ENCODE data around the gene PCDHGA11.
"Not testable (repeated sequence)": the region's sequence is repeated elsewhere in the genome, so short reads cannot be mapped to it uniquely, and the experiment has no call there.

The PCDHGA11 gene

GRCh38 chr5:141399555-141400258 is 21.1 kb upstream of the PCDHGA11 start:
- no peak for DNase-seq

- peak; percentile 11 to 36 for DNase-seq
Observed at GRCh38 chr5:141402553-141403243, 18.2 kb upstream of the PCDHGA11 start, which contains the start of gene PCDHGA9. TSS of gene PCDHGA9 (plus strand) at chr5:141402778. CDS start at chr5:141402953, 175 bp downstream.

GRCh38 chr5:141403387-141403786 is 17.5 kb upstream of the PCDHGA11 start:
- no peak for DNase-seq

GRCh38 chr5:141407790-141408505 is 12.9 kb upstream of the PCDHGA11 start, which contains the start of gene PCDHGB6:
TSS of gene PCDHGB6 (plus strand) at chr5:141408021. CDS start at chr5:141408203, 182 bp downstream.
- peak; percentile 43 to 54 for DNase-seq

- DNase-seq, result no peak
Observed at GRCh38 chr5:141409598-141410306, 11.1 kb upstream of the PCDHGA11 start.

GRCh38 chr5:141411575-141411974 is 9.3 kb upstream of the PCDHGA11 start:
- DNase-seq, result no peak

GRCh38 chr5:141412854-141413539 is 7.9 kb upstream of the PCDHGA11 start, which contains the start of gene PCDHGA10:
TSS of gene PCDHGA10 (plus strand) at chr5:141412987. CDS start at chr5:141413176, 189 bp downstream.
- DNase-seq, result peak; percentile 51 to 64

GRCh38 chr5:141413540-141414069 is 7.2 kb upstream of the PCDHGA11 start:
- no peak for DNase-seq

- DNase-seq, result not testable (repeated sequence)
Observed at GRCh38 chr5:141414548-141415274, 6.1 kb upstream of the PCDHGA11 start.

- DNase-seq, result not testable (repeated sequence)
Observed at GRCh38 chr5:141415275-141415618, 5.6 kb upstream of the PCDHGA11 start.

- DNase-seq, result peak; percentile 72 to 82
Observed at GRCh38 chr5:141417494-141418172, 3.2 kb upstream of the PCDHGA11 start, which contains the start of gene PCDHGB7. TSS of gene PCDHGB7 (plus strand) at chr5:141417677. CDS start at chr5:141417860, 183 bp downstream.

GRCh38 chr5:141419074-141419880 is 1.6 kb upstream of the PCDHGA11 start:
- no peak for DNase-seq

GRCh38 chr5:141421489-141421855 is 621 bp downstream of the PCDHGA11 start:
- no peak for DNase-seq

GRCh38 chr5:141422742-141423291 is 2.0 kb downstream of the PCDHGA11 start:
- no peak for DNase-seq

- no peak for DNase-seq
Observed at GRCh38 chr5:141427783-141428426, 7.1 kb downstream of the PCDHGA11 start.

- DNase-seq, result peak; percentile 73 to 82
Observed at GRCh38 chr5:141430332-141431113, 9.7 kb downstream of the PCDHGA11 start, which contains the start of gene PCDHGA12. TSS of gene PCDHGA12 (plus strand) at chr5:141430507. CDS start at chr5:141430760, 253 bp downstream.

GRCh38 chr5:141431286-141431685 is 10.4 kb downstream of the PCDHGA11 start:
- DNase-seq, result peak in 1 of 2 donors; percentile 16

GRCh38 chr5:141432308-141432707 is 11.5 kb downstream of the PCDHGA11 start:
- DNase-seq, result not testable (repeated sequence)
